ENCODE results near the gene RAVER1.
"Not testable (repeated sequence)": the region's sequence is repeated elsewhere in the genome, so short reads cannot be mapped to it uniquely, and the experiment has no call there.

RAVER1 gene

GRCh38 chr19:10332965-10333757 lies at the start of gene RAVER1:
Gene RAVER1 (minus strand): TSS chr19:10333529. CDS start chr19:10333507, 22 bp downstream.
- H3K9me3 ChIP-seq (ENCODE audit: insufficient read depth, low read depth, low read length): no peaks in the 10 kb centered on the region
- peak within 1 kb of the TSS; percentile 98 for H3K4me3 ChIP-seq (ENCODE audit: low read length)
- H3K4me1 ChIP-seq (ENCODE audit: insufficient read depth, low read length): no peaks in the 10 kb centered on the region
- H3K36me3 ChIP-seq (ENCODE audit: insufficient read depth, low read depth, low read length): peaks cover 33% of the 10 kb centered on the region
- H3K9ac ChIP-seq (ENCODE audit: low read depth, low read length): peak within 1 kb of the TSS; percentile 95
- peak within 1 kb of the TSS; percentile 51 for H3K27ac ChIP-seq (ENCODE audit: low read length)
- H3K27me3 ChIP-seq (ENCODE audit: insufficient read depth, low read length): peaks cover 8% of the 10 kb centered on the region

DNA sequence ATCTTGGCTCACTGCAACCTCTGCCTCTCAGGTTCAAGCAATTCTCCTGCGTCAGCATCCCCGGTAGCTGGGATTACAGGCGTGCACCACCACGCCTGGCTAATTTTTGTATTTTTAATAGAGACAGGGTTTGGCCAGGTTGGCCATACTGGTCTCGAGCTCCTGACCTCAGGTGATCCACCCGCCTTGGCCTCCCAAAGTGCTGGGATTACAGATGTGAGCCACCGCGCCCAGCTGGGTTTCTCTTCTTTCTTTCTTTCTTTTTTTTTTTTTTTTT lies 49.8 kb upstream of the RAVER1 start:
- not testable (repeated sequence) for H3K27ac ChIP-seq (ENCODE audit: low read length); H3K9me3 ChIP-seq (ENCODE audit: insufficient read depth, low read depth, low read length); H3K4me3 ChIP-seq (ENCODE audit: low read length); H3K4me1 ChIP-seq (ENCODE audit: insufficient read depth, low read length); H3K9ac ChIP-seq (ENCODE audit: low read depth, low read length); H3K27me3 ChIP-seq (ENCODE audit: insufficient read depth, low read length); H3K36me3 ChIP-seq (ENCODE audit: insufficient read depth, low read depth, low read length)

- Histone ChIP-seq H3K27me3 (ENCODE audit: insufficient read depth, low read length) (no peaks in the 10 kb centered on the region), H3K9ac (ENCODE audit: low read depth, low read length) (peak within 1 kb of the TSS; percentile 85; the same call in 1 of the 2 replicates), H3K27ac (ENCODE audit: low read length) (peak within 1 kb of the TSS; percentile 59), H3K36me3 (ENCODE audit: insufficient read depth, low read depth, low read length) (peaks cover 3% of the 10 kb centered on the region; the same call in 1 of the 2 replicates), H3K4me3 (ENCODE audit: low read length) (peak within 1 kb of the TSS; percentile 93), H3K4me1 (ENCODE audit: insufficient read depth, low read length) (0 out of 2 replicates have a peak, but pooled peaks cover 2% of the 10 kb centered on the region), H3K9me3 (ENCODE audit: insufficient read depth, low read depth, low read length) (no peaks in the 10 kb centered on the region)
Observed at GRCh38 chr19:10380313-10381102, 47.2 kb upstream of the RAVER1 start, which contains the start of gene TYK2. Gene TYK2 (minus strand): TSS chr19:10380572. CDS start chr19:10378406, 2,166 bp downstream.

GRCh38 chr19:10379880-10380312 lies 46.6 kb upstream of the RAVER1 start:
- H3K9ac ChIP-seq (ENCODE audit: low read depth, low read length): peak overlapping the region; percentile 83; the same call in 1 of the 2 replicates
- H3K4me1 ChIP-seq (ENCODE audit: insufficient read depth, low read length): 0 out of 2 replicates have a peak, but pooled peaks cover 2% of the 10 kb centered on the region
- H3K4me3 ChIP-seq (ENCODE audit: low read length): peak overlapping the region; percentile 93
- H3K27ac ChIP-seq (ENCODE audit: low read length): no peak overlapping the region
- H3K36me3 ChIP-seq (ENCODE audit: insufficient read depth, low read depth, low read length): peaks cover 7% of the 10 kb centered on the region; the same call in 1 of the 2 replicates
- H3K9me3 ChIP-seq (ENCODE audit: insufficient read depth, low read depth, low read length): no peaks in the 10 kb centered on the region
- H3K27me3 ChIP-seq (ENCODE audit: insufficient read depth, low read length): no peaks in the 10 kb centered on the region

DNA sequence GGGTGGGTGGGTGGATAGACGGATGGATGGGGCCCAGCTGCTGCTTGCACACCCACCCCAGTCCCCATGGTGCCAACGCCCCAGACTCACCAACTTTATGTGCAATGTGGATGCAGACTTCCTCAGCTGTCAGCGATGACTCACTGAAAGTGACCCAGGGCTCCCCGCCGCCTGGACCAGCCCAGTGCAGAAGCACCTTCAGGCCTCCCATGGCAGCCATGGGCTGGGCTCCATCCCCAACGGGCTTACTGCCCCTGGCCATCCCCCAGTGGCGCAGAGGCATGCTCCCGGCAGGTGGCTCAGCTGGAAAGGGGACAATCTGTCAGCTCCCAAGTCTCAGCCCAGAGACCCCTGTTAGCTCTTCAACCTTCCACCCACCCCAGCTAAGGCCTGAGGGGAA lies 44.8 kb upstream of the RAVER1 start:
- H3K4me1 ChIP-seq (ENCODE audit: insufficient read depth, low read length): 0 out of 2 replicates have a peak, but pooled peaks cover 2% of the 10 kb centered on the region
- no peak overlapping the region for H3K27ac ChIP-seq (ENCODE audit: low read length)
- no peak overlapping the region for H3K9ac ChIP-seq (ENCODE audit: low read depth, low read length)
- no peaks in the 10 kb centered on the region for H3K27me3 ChIP-seq (ENCODE audit: insufficient read depth, low read length)
- H3K9me3 ChIP-seq (ENCODE audit: insufficient read depth, low read depth, low read length): no peaks in the 10 kb centered on the region
- H3K36me3 ChIP-seq (ENCODE audit: insufficient read depth, low read depth, low read length): peaks cover 9% of the 10 kb centered on the region; the same call in 1 of the 2 replicates
- H3K4me3 ChIP-seq (ENCODE audit: low read length): no peak overlapping the region

- H3K9me3 ChIP-seq (ENCODE audit: insufficient read depth, low read depth, low read length); H3K27me3 ChIP-seq (ENCODE audit: insufficient read depth, low read length); H3K27ac ChIP-seq (ENCODE audit: low read length); H3K4me1 ChIP-seq (ENCODE audit: insufficient read depth, low read length); H3K9ac ChIP-seq (ENCODE audit: low read depth, low read length); H3K4me3 ChIP-seq (ENCODE audit: low read length); H3K36me3 ChIP-seq (ENCODE audit: insufficient read depth, low read depth, low read length): not testable (repeated sequence)
Observed at GRCh38 chr19:10377140-10377640, 43.9 kb upstream of the RAVER1 start.

DNA sequence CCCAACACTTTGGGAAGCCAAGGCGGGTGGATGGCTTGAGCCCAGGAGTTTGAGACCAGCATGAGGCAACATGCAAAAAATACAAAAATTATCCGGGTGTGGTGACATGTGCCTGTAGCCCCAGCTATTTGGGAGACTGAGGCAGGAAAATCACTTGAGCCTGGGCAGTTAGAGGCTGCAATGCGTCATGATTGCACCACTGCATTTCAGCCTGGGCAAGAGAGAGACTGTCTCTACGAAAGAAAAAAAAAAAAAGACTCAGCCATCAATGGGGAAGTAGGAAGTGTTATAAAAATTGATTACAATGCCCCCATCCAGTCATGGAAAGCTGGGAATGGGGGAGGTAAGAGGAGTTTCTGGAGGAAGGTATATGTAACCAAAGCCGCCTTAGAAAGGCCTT lies 41.6 kb upstream of the RAVER1 start:
- Histone ChIP-seq H3K4me1 (ENCODE audit: insufficient read depth, low read length) (no peaks in the 10 kb centered on the region), H3K9me3 (ENCODE audit: insufficient read depth, low read depth, low read length) (no peaks in the 10 kb centered on the region), H3K27me3 (ENCODE audit: insufficient read depth, low read length) (no peaks in the 10 kb centered on the region), H3K36me3 (ENCODE audit: insufficient read depth, low read depth, low read length) (peaks cover 9% of the 10 kb centered on the region; the same call in 1 of the 2 replicates), H3K4me3 (ENCODE audit: low read length) (no peak overlapping the region), H3K9ac (ENCODE audit: low read depth, low read length) (no peak overlapping the region), H3K27ac (ENCODE audit: low read length) (no peak overlapping the region)

DNA sequence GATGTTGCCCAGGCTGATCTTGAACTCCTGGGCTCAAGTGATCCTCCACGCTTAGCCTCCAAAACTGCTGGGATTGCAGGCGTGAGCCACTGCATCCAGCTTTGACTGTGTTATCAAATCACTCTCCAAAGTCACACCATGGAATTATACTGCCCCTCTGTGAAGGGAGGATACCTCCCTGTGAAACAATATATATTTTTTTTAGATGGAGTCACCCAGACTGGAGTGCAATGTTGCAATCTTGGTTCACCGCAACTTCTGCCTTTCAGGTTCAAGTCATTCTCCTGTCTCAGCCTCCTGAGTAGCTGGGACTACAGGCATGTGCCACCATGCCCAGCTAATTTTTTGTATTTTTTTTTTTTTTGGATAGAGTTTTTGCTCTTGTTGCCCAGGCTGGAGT lies 39.4 kb upstream of the RAVER1 start:
- Histone ChIP-seq H3K27me3 (ENCODE audit: insufficient read depth, low read length) (no peaks in the 10 kb centered on the region), H3K4me1 (ENCODE audit: insufficient read depth, low read length) (no peaks in the 10 kb centered on the region), H3K9ac (ENCODE audit: low read depth, low read length) (no peak overlapping the region), H3K36me3 (ENCODE audit: insufficient read depth, low read depth, low read length) (peaks cover 17% of the 10 kb centered on the region), H3K27ac (ENCODE audit: low read length) (no peak overlapping the region), H3K9me3 (ENCODE audit: insufficient read depth, low read depth, low read length) (no peaks in the 10 kb centered on the region), H3K4me3 (ENCODE audit: low read length) (no peak overlapping the region)

DNA sequence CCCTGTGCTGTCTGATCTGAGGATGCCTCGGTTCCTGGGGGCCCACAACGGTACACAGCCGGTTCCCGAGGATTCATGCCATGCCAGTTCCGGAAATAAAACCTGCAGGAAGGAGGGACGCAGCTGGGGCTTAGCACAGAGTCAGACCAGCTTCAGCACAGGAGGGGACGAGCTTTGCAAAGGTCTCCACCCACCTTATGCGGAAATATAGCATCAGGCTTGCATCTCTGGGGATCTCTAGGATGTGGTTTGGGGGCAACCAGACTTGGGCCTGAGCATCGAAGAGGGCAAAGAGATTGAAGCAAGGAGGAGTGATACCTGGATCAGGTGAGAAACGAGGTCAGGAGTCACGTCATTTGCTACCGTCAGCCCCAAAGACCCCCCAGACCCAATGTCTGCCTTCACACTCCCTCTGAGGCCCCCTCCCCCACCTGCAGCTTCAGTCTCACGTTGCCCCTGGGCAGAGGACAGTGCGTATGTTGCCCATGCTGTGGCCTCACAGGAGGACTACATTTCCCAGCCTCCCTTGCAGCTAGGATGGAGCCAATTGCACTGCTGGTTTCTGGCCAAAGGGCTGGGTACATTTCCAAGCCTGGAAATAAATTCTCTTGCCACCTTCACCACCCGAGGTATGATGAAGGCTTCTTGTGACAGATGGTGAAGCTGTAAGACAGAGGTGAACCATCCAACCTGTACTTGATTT lies 34.9 kb upstream of the RAVER1 start:
- Histone ChIP-seq H3K9me3 (ENCODE audit: insufficient read depth, low read depth, low read length) (no peaks in the 10 kb centered on the region), H3K27ac (ENCODE audit: low read length) (no peak overlapping the region), H3K4me1 (ENCODE audit: insufficient read depth, low read length) (no peaks in the 10 kb centered on the region), H3K4me3 (ENCODE audit: low read length) (no peak overlapping the region), H3K36me3 (ENCODE audit: insufficient read depth, low read depth, low read length) (peaks cover 28% of the 10 kb centered on the region), H3K27me3 (ENCODE audit: insufficient read depth, low read length) (no peaks in the 10 kb centered on the region), H3K9ac (ENCODE audit: low read depth, low read length) (no peak overlapping the region)

DNA sequence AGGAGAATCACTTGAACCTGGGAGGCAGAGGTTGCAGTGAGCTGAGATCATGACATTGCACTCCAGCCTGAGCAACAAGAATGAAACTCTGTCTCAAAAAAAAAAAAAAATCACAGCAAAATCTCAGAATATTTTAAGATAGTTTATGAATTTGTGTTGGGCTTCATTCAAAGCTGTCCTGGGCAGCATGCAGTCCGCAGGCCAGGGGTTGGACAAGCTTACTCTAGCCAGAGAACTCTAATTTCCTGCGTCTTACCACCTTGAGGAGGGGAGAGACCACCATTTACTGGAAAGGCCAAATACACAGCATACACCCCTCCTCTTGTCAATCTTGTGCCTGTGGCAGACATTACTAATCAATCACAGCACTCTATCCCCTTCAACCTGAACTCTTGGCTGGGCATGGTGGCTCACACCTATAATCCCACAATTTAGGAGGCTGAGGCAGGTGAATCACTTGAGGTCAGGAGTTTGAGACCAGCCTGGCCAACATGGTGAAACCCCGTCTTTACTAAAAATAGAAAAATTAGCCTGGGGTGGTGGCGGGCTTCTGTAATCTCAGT lies 33.7 kb upstream of the RAVER1 start:
- not testable (repeated sequence) for H3K9ac ChIP-seq (ENCODE audit: low read depth, low read length); H3K4me1 ChIP-seq (ENCODE audit: insufficient read depth, low read length); H3K27ac ChIP-seq (ENCODE audit: low read length); H3K4me3 ChIP-seq (ENCODE audit: low read length); H3K27me3 ChIP-seq (ENCODE audit: insufficient read depth, low read length); H3K9me3 ChIP-seq (ENCODE audit: insufficient read depth, low read depth, low read length)
- peaks cover 28% of the 10 kb centered on the region for H3K36me3 ChIP-seq (ENCODE audit: insufficient read depth, low read depth, low read length)

- no peaks in the 10 kb centered on the region for H3K9me3 ChIP-seq (ENCODE audit: insufficient read depth, low read depth, low read length)
- no peak overlapping the region for H3K27ac ChIP-seq (ENCODE audit: low read length)
- H3K9ac ChIP-seq (ENCODE audit: low read depth, low read length): no peak overlapping the region
- H3K36me3 ChIP-seq (ENCODE audit: insufficient read depth, low read depth, low read length): peaks cover 33% of the 10 kb centered on the region
- H3K4me1 ChIP-seq (ENCODE audit: insufficient read depth, low read length): no peaks in the 10 kb centered on the region
- H3K4me3 ChIP-seq (ENCODE audit: low read length): no peak overlapping the region
- H3K27me3 ChIP-seq (ENCODE audit: insufficient read depth, low read length): no peaks in the 10 kb centered on the region
Observed at GRCh38 chr19:10365518-10365917, 32.2 kb upstream of the RAVER1 start.
